ENCODE data around the gene FGF21. TPM values are rescaled to one million over a fixed set of nuclear protein-coding genes. Genes with fewer than 3 reads are reported as not detected.

The FGF21 gene
- total RNA-seq, 4 donors from 2014 or later = not detected

GRCh38 chr19:48770266-48770665, 14.9 kb downstream of the FGF21 start:
- Histone ChIP-seq H3K27ac (replicated peaks in 1 of 4) (no peak overlapping the region), H3K4me3 (no peak overlapping the region), H3K27me3 (peaks cover 0 to 29% (median 0%) of the 10 kb centered on the region in 4 donors), H3K36me3 (no peaks in the 10 kb centered on the region), H3K9me3 (no peaks in the 10 kb centered on the region), H3K4me1 (no peaks in the 10 kb centered on the region)
- 89% methylated on average over 7 of the region's 7 CpGs for WGBS
- TF ChIP-seq EP300 (IDR thresholded peaks at IDR 0.05) (no peak), POLR2AphosphoS5 (IDR thresholded peaks at IDR 0.05) (no peak), POLR2A (IDR thresholded peaks at IDR 0.05; ENCODE audit: low read depth) (no peak), CTCF (IDR thresholded peaks at IDR 0.05) (no peak)
- intact Hi-C loops (cut with DNase I) = no loop called here
- no peak for DNase-seq (ENCODE audit: extremely low spot score)

GRCh38 chr19:48770734-48771472, 15.6 kb downstream of the FGF21 start:
- no peak for DNase-seq (ENCODE audit: extremely low spot score)
- Histone ChIP-seq H3K27me3 (peaks cover 0 to 26% (median 0%) of the 10 kb centered on the region in 4 donors), H3K4me1 (no peaks in the 10 kb centered on the region), H3K4me3 (no peak overlapping the region), H3K36me3 (no peaks in the 10 kb centered on the region), H3K27ac (replicated peaks in 1 of 4) (no peak overlapping the region), H3K9me3 (no peaks in the 10 kb centered on the region)
- 73% methylated on average over 20 of the region's 20 CpGs for WGBS
- intact Hi-C loops (cut with DNase I) = no loop called here
- TF ChIP-seq EP300 (IDR thresholded peaks at IDR 0.05) (no peak), CTCF (IDR thresholded peaks at IDR 0.05) (no peak), POLR2AphosphoS5 (IDR thresholded peaks at IDR 0.05) (no peak), POLR2A (IDR thresholded peaks at IDR 0.05; ENCODE audit: low read depth) (no peak)

GRCh38 chr19:48772503-48772953, 17.2 kb downstream of the FGF21 start:
- no peak overlapping the region for H3K4me3 ChIP-seq
- intact Hi-C loops (cut with DNase I) = no loop called here

GRCh38 chr19:48777139-48777538, 21.8 kb downstream of the FGF21 start:
- no peak overlapping the region for H3K4me3 ChIP-seq
- 95% methylated on average over 5 of the region's 5 CpGs for WGBS
- H3K27me3 ChIP-seq = no peaks in the 10 kb centered on the region
- H3K9me3 ChIP-seq = no peaks in the 10 kb centered on the region
- H3K36me3 ChIP-seq = no peaks in the 10 kb centered on the region
- no peak for DNase-seq (ENCODE audit: extremely low spot score)
- no peak overlapping the region for H3K27ac ChIP-seq (replicated peaks in 1 of 4)
- TF ChIP-seq CTCF (IDR thresholded peaks at IDR 0.05) (no peak), POLR2A (IDR thresholded peaks at IDR 0.05; ENCODE audit: low read depth) (no peak), EP300 (IDR thresholded peaks at IDR 0.05) (no peak), POLR2AphosphoS5 (IDR thresholded peaks at IDR 0.05) (no peak)
- H3K4me1 ChIP-seq = peaks cover 4 to 13% (median 11%) of the 10 kb centered on the region in 4 donors
- intact Hi-C loops (cut with DNase I) = no loop called here

More at GRCh38 chr19:48772503-48772953, 17.2 kb downstream of the FGF21 start:
- no peak overlapping the region for H3K27ac ChIP-seq (replicated peaks in 1 of 4)
- H3K36me3 ChIP-seq = no peaks in the 10 kb centered on the region
- H3K4me1 ChIP-seq = no peaks in the 10 kb centered on the region
- DNase-seq (ENCODE audit: extremely low spot score) = no peak
- H3K9me3 ChIP-seq = no peaks in the 10 kb centered on the region
- 65% methylated on average over 13 of the region's 13 CpGs for WGBS
- TF ChIP-seq CTCF (IDR thresholded peaks at IDR 0.05) (no peak), POLR2A (IDR thresholded peaks at IDR 0.05; ENCODE audit: low read depth) (no peak), POLR2AphosphoS5 (IDR thresholded peaks at IDR 0.05) (no peak), EP300 (IDR thresholded peaks at IDR 0.05) (no peak)
- H3K27me3 ChIP-seq = peaks cover 0 to 16% (median 0%) of the 10 kb centered on the region in 4 donors

Data from esophagus muscularis mucosa (tissue), 4 donors.